Measurements from ENCODE around the gene LRSAM1.

The LRSAM1 gene

DNA sequence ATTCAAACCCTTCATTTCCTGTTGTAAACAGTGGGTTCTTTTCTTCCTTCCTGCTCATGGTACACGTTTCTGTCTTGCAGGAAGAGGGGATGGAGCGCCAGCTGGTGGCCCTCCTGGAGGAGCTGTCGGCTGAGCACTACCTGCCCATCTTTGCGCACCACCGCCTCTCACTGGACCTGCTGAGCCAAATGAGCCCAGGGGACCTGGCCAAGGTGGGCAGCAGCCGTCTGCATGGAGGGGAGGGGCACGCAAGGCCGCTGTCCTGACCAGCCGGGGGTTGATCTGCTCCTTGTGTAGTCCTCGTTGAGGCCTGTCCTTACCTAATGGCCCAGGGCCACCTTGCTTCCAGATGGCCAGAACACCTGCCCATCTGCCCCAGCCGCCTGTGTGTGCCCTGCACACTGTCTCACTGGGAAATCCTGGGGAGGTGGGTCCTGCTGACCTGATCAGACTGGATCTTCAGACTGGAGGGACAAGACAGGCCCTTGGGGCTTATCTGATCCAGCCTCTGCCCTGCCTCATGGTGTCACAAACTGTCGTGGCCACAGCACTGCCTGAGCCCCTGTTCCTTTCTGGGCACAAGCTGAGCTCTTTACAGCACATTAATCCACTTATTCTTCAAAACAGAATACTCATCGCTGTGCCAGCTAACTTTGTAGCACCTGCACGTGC is 44.7 kb downstream of the LRSAM1 start:
- H3K36me3 ChIP-seq (ENCODE audit: low read length) = no peaks in the 10 kb centered on the region
- H3K9ac ChIP-seq (ENCODE audit: low read length) = no peak overlapping the region
- no peak overlapping the region for H3K4me3 ChIP-seq (ENCODE audit: insufficient read depth, low read length, poor library complexity, severe bottlenecking)
- H3K9me3 ChIP-seq (ENCODE audit: insufficient read depth, low read length) = no peaks in the 10 kb centered on the region
- no peaks in the 10 kb centered on the region for H3F3A ChIP-seq (ENCODE audit: insufficient read depth)
- H3K4me2 ChIP-seq (ENCODE audit: low read depth, low read length, poor library complexity, severe bottlenecking) = no peak overlapping the region
- TF ChIP-seq, protein P1, sequence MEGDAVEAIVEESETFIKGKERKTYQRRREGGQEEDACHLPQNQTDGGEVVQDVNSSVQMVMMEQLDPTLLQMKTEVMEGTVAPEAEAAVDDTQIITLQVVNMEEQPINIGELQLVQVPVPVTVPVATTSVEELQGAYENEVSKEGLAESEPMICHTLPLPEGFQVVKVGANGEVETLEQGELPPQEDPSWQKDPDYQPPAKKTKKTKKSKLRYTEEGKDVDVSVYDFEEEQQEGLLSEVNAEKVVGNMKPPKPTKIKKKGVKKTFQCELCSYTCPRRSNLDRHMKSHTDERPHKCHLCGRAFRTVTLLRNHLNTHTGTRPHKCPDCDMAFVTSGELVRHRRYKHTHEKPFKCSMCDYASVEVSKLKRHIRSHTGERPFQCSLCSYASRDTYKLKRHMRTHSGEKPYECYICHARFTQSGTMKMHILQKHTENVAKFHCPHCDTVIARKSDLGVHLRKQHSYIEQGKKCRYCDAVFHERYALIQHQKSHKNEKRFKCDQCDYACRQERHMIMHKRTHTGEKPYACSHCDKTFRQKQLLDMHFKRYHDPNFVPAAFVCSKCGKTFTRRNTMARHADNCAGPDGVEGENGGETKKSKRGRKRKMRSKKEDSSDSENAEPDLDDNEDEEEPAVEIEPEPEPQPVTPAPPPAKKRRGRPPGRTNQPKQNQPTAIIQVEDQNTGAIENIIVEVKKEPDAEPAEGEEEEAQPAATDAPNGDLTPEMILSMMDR (IDR thresholded peaks at IDR 0.05; ENCODE audit: insufficient read depth, low read length, poor library complexity, severe bottlenecking) = no peak
- TF ChIP-seq EZH2phosphoT487 (conservative IDR thresholded peaks at IDR 0.05; ENCODE audit: low read length) = no peak
- no peaks in the 10 kb centered on the region for H4K20me1 ChIP-seq (ENCODE audit: low read depth, low read length)
- no peaks in the 10 kb centered on the region for H3K9me2 ChIP-seq (replicated peaks; ENCODE audit: insufficient read depth, low read length)
- no peak overlapping the region for H2AFZ ChIP-seq (ENCODE audit: low read depth, low read length, severe bottlenecking)
- no peak overlapping the region for H3K27ac ChIP-seq (ENCODE audit: low read depth, low read length)
- H3K27me3 ChIP-seq (ENCODE audit: low read length) = no peaks in the 10 kb centered on the region
- H3K79me2 ChIP-seq (ENCODE audit: insufficient read depth, low read length) = no peaks in the 10 kb centered on the region

DNA sequence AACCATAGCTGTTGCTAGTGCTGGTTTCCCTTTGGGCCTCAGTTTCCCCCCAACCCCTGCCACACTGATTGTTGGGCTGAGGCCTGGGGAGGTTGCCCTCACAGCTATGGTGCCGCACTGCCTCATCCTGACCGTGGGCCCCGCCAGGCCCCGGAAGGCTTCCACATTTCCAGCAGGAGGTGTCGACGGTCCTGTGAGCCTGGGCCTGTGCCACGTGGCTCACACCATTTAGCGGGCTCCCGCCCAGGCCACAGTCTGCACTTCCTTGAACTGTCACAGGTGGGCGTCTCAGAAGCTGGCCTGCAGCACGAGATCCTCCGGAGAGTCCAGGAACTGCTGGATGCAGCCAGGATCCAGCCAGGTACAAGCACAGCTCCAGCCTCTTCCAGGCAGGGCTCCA is 45.7 kb downstream of the LRSAM1 start:
- Histone ChIP-seq H3K27ac (ENCODE audit: low read depth, low read length) (no peak overlapping the region), H3K27me3 (ENCODE audit: low read length) (no peaks in the 10 kb centered on the region), H3F3A (ENCODE audit: insufficient read depth) (no peaks in the 10 kb centered on the region), H3K79me2 (ENCODE audit: insufficient read depth, low read length) (no peaks in the 10 kb centered on the region), H3K9ac (ENCODE audit: low read length) (no peak overlapping the region), H3K4me3 (ENCODE audit: insufficient read depth, low read length, poor library complexity, severe bottlenecking) (no peak overlapping the region), H4K20me1 (ENCODE audit: low read depth, low read length) (no peaks in the 10 kb centered on the region), H3K9me2 (replicated peaks; ENCODE audit: insufficient read depth, low read length) (no peaks in the 10 kb centered on the region), H3K36me3 (ENCODE audit: low read length) (no peaks in the 10 kb centered on the region), H3K9me3 (ENCODE audit: insufficient read depth, low read length) (no peaks in the 10 kb centered on the region), H2AFZ (ENCODE audit: low read depth, low read length, severe bottlenecking) (no peak overlapping the region), H3K4me2 (ENCODE audit: low read depth, low read length, poor library complexity, severe bottlenecking) (no peak overlapping the region)
- TF ChIP-seq, protein P1 (IDR thresholded peaks at IDR 0.05; ENCODE audit: insufficient read depth, low read length, poor library complexity, severe bottlenecking) = no peak
- TF ChIP-seq EZH2phosphoT487 (conservative IDR thresholded peaks at IDR 0.05; ENCODE audit: low read length) = no peak

DNA sequence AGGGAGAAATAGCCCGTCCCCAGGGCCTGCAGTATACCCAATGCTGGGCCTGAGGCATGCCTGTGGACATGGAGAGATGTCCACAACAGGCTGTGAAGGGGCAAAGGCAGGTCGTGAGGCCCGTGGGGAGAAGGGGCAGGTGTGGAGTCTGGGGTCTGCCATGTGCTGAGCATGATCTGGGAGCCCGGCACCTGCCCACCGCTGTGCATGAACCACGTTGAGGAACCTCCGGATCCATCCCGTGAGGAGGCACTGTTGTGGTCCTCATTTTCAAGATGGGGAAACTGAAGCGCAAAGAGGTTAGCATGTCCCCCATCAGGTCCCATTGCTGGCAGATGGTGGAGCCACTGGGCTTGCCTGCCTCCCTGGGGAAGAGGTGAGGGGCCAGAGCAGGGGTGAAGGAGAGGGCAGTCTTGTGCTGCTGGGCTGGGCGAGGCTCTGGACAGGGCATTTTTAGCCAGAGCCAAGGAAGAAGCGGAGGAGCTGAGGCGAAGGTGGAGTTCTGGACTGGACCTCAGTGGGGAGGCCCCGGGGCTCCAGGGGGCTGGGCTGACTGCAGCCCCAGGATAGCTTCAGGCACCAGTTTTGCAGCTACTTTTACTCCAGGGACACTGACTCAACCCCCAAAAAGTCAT is 46.5 kb downstream of the LRSAM1 start:
- H3K9me3 ChIP-seq (ENCODE audit: insufficient read depth, low read length) = no peaks in the 10 kb centered on the region
- H3K79me2 ChIP-seq (ENCODE audit: insufficient read depth, low read length) = no peaks in the 10 kb centered on the region
- no peaks in the 10 kb centered on the region for H3K36me3 ChIP-seq (ENCODE audit: low read length)
- H3K27me3 ChIP-seq (ENCODE audit: low read length) = no peaks in the 10 kb centered on the region
- H3F3A ChIP-seq (ENCODE audit: insufficient read depth) = no peaks in the 10 kb centered on the region
- TF ChIP-seq, protein P1 (IDR thresholded peaks at IDR 0.05; ENCODE audit: insufficient read depth, low read length, poor library complexity, severe bottlenecking) = no peak
- TF ChIP-seq EZH2phosphoT487 (conservative IDR thresholded peaks at IDR 0.05; ENCODE audit: low read length) = no peak
- H3K9ac ChIP-seq (ENCODE audit: low read length) = no peak overlapping the region
- no peak overlapping the region for H2AFZ ChIP-seq (ENCODE audit: low read depth, low read length, severe bottlenecking)
- H3K27ac ChIP-seq (ENCODE audit: low read depth, low read length) = no peak overlapping the region
- no peaks in the 10 kb centered on the region for H4K20me1 ChIP-seq (ENCODE audit: low read depth, low read length)
- H3K4me2 ChIP-seq (ENCODE audit: low read depth, low read length, poor library complexity, severe bottlenecking) = no peak overlapping the region
- H3K9me2 ChIP-seq (replicated peaks; ENCODE audit: insufficient read depth, low read length) = no peaks in the 10 kb centered on the region
- no peak overlapping the region for H3K4me3 ChIP-seq (ENCODE audit: insufficient read depth, low read length, poor library complexity, severe bottlenecking)

Data from SU-DHL-6 (cell line).